ENCODE results near the gene CARD14.

The CARD14 gene

GRCh38 chr17:80216473-80217456 lies 46.9 kb downstream of the CARD14 start:
- TF ChIP-seq POLR2A (IDR thresholded peaks at IDR 0.05; ENCODE audit: low read depth, low read length) (no peak), TAF1 (IDR thresholded peaks at IDR 0.05; ENCODE audit: borderline replicate concordance, low read depth, low read length) (no peak), POLR2AphosphoS5 (IDR thresholded peaks at IDR 0.05; ENCODE audit: low read depth, low read length) (no peak)
- no peak for FAIRE-seq
- no peak for DNase-seq (ENCODE audit: insufficient read length)

GRCh38 chr17:80217703-80218362 lies 48.0 kb downstream of the CARD14 start:
- no peak for FAIRE-seq
- TF ChIP-seq TAF1 (IDR thresholded peaks at IDR 0.05; ENCODE audit: borderline replicate concordance, low read depth, low read length) (no peak), POLR2A (IDR thresholded peaks at IDR 0.05; ENCODE audit: low read depth, low read length) (no peak), POLR2AphosphoS5 (IDR thresholded peaks at IDR 0.05; ENCODE audit: low read depth, low read length) (no peak)
- DNase-seq (ENCODE audit: insufficient read length), result no peak

DNA sequence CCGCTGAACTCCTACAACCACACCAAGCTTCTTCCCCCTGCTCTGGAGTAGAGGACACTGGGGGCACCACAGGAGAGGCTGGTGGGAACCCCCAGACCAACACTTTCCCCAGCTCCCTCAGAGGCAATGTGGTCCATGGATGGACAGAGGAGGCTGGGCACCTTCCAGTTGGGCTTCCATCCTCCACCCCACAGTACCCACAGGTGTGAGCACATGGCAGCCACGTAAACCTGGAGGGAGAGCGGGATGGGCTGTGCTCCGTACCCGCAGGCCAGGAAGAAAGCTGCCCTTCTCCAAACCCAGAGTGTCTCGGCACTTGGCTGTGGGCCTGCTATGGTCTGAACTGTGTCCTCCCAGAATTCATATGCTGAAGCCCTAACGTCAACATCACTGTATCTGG lies 48.6 kb downstream of the CARD14 start:
- FAIRE-seq (no peak), DNase-seq (ENCODE audit: insufficient read length) (no peak)
- TF ChIP-seq TAF1 (IDR thresholded peaks at IDR 0.05; ENCODE audit: borderline replicate concordance, low read depth, low read length), result no peak
- TF ChIP-seq POLR2AphosphoS5 (IDR thresholded peaks at IDR 0.05; ENCODE audit: low read depth, low read length), result no peak
- no peak for TF ChIP-seq POLR2A (IDR thresholded peaks at IDR 0.05; ENCODE audit: low read depth, low read length)

DNA sequence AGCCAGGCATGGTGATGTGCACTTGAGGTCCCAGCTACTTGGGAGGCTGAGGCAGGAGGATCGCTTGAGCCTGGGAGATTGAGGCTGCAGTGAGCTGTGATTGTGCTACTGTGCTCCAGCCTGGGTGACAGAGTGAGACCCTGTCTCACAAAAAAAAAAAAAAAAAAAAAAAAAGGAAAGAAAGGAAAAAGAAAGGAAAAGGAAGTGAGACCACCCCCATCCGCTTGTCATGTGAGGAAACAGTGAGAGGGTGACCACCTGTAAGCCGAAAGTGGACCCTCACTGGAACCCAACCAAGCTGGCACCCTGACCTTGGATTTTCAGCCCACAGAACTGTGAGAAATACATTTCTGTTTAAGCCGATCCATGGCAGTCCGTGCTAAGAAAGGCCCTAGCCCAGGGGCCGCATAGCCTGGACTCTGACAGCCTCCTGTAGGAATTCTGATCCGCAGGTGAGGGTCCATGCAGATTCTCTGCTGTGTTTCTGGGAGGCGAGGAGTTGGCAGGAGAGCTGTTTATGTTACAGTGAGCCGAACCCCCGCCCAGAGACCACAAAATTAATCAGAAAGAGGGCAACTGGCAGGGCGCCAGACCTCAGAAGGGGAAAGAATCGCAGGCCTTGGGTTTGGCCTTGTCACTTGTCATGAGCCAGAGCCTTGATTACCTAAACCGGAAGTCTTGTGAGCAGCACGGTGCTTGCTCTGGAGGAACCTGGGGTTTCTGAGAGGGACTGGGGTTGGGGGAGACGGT lies 49.4 kb downstream of the CARD14 start:
- DNase-seq (ENCODE audit: insufficient read length), result peak; percentile 75
- TF ChIP-seq POLR2AphosphoS5 (IDR thresholded peaks at IDR 0.05; ENCODE audit: low read depth, low read length) (no peak), TAF1 (IDR thresholded peaks at IDR 0.05; ENCODE audit: borderline replicate concordance, low read depth, low read length) (no peak), POLR2A (IDR thresholded peaks at IDR 0.05; ENCODE audit: low read depth, low read length) (no peak)
- peak; percentile 88 for FAIRE-seq

- FAIRE-seq (no peak), DNase-seq (ENCODE audit: insufficient read length) (peak; percentile 47)
- TF ChIP-seq POLR2A (IDR thresholded peaks at IDR 0.05; ENCODE audit: low read depth, low read length) (no peak), TAF1 (IDR thresholded peaks at IDR 0.05; ENCODE audit: borderline replicate concordance, low read depth, low read length) (peak; percentile 24; the same call in 1 of the 2 replicates), POLR2AphosphoS5 (IDR thresholded peaks at IDR 0.05; ENCODE audit: low read depth, low read length) (no peak)
These were observed 49.9 kb downstream of the CARD14 start for GRCh38 chr17:80219763-80220053.

DNA sequence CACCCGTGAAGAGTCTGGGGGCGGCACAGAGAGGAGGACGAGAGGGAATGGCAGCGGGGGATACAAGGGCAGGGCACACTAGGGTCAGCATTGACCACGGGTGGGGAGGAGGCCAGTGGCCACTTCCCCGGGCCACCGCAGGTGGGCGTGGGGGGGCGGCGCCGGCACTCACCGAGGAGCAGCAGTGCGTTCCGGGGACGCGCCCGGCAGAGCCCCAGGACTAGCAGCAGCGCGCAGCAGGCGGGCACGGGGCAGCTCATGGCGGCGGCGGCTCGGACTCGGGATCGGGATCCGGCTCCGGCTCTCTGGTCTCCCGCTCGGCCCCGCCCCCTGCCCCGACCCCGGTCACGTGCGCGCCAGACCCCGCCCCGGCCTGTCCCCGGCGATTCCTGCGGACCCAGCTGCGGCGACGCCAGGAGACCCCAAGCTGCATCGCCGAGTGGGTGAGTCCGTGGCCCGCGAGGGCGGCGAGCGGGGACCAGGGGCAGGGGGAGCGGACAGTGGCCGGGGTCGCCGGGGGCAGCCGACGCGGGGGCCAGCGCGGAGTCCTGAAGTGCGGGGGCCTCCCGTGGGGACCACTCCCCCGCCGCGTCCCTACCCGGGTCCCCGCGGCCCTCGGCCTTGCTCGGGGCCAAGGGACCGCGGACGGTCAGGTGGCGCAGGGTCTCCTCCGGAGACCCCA lies 50.4 kb downstream of the CARD14 start, which contains the start of the genes SGSH and SLC26A11:
SGSH (minus strand) TSS at position 280 of the 682 bp plus-strand sequence; CDS start at position 260, 20 bp downstream.
SLC26A11 (plus strand) TSS at position 374 of the 682 bp plus-strand sequence. CDS start 1,134 bp downstream, outside the sequence.
- peak; percentile 38 for FAIRE-seq
- TF ChIP-seq POLR2AphosphoS5 (IDR thresholded peaks at IDR 0.05; ENCODE audit: low read depth, low read length) (no peak), TAF1 (IDR thresholded peaks at IDR 0.05; ENCODE audit: borderline replicate concordance, low read depth, low read length) (0 out of 2 replicates have a peak, but pooled peaks have one; percentile 2)
- peak; percentile 92 for DNase-seq (ENCODE audit: insufficient read length)

GRCh38 chr17:80220736-80221215 lies 50.9 kb downstream of the CARD14 start:
- DNase-seq (ENCODE audit: insufficient read length), result no peak
- FAIRE-seq, result no peak
- no peak for TF ChIP-seq POLR2A (IDR thresholded peaks at IDR 0.05; ENCODE audit: low read depth, low read length)
- no peak for TF ChIP-seq POLR2AphosphoS5 (IDR thresholded peaks at IDR 0.05; ENCODE audit: low read depth, low read length)
- no peak for TF ChIP-seq TAF1 (IDR thresholded peaks at IDR 0.05; ENCODE audit: borderline replicate concordance, low read depth, low read length)

DNA sequence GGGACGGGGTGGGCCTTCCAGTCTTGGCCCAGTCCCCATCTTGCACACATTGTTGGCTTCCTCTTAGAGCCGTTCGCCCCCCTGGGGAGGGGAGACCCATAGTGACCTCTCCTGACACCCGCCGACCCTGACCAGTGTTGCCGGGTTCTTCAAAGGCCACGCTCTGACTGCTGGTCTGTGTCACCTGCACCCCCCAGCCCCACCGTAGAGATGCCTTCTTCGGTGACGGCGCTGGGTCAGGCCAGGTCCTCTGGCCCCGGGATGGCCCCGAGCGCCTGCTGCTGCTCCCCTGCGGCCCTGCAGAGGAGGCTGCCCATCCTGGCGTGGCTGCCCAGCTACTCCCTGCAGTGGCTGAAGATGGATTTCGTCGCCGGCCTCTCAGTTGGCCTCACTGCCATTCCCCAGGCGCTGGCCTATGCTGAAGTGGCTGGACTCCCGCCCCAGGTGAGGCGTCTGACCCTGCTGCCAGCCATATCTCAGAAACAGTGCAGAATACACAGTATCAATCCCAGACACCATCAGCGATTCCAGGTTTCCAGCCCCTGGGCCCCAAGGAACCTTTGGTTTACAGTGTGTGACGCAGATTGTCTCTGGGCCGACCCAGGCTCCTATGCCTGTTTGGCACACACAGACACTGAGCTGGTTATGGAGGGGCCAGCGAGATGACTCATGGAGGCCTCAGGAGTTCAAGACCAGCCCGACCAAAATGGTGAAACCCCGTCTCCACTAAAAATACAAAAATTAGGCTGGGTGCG lies 51.7 kb downstream of the CARD14 start:
- FAIRE-seq, result no peak
- no peak for TF ChIP-seq POLR2A (IDR thresholded peaks at IDR 0.05; ENCODE audit: low read depth, low read length)
- TF ChIP-seq POLR2AphosphoS5 (IDR thresholded peaks at IDR 0.05; ENCODE audit: low read depth, low read length), result no peak
- TF ChIP-seq TAF1 (IDR thresholded peaks at IDR 0.05; ENCODE audit: borderline replicate concordance, low read depth, low read length), result no peak
- no peak for DNase-seq (ENCODE audit: insufficient read length)

- DNase-seq (ENCODE audit: insufficient read length) (no peak), FAIRE-seq (no peak)
- TF ChIP-seq POLR2AphosphoS5 (IDR thresholded peaks at IDR 0.05; ENCODE audit: low read depth, low read length), result no peak
- TF ChIP-seq TAF1 (IDR thresholded peaks at IDR 0.05; ENCODE audit: borderline replicate concordance, low read depth, low read length), result no peak
- no peak for TF ChIP-seq POLR2A (IDR thresholded peaks at IDR 0.05; ENCODE audit: low read depth, low read length)
These were observed 52.7 kb downstream of the CARD14 start for GRCh38 chr17:80222376-80223141.
